GM12878 (cell line): ENCODE measurements around the gene NLGN1.

Experiments used
- ATF3 ChIP-seq: IDR thresholded peaks from 2 replicates; pipeline ENCODE4 v1.6.1; 2011; ENCODE audit warnings: low read depth, mild to moderate bottlenecking, low read length, moderate library complexity, borderline replicate concordance; ENCODE audit errors: extremely low read depth
- CTCF ChIP-seq, 3 experiments: IDR thresholded peaks in 2 of 3; conservative IDR thresholded peaks in 1 of 3; 2 replicates each; pipeline ENCODE4 v1.5.1; 2011; ENCODE audit warnings: low read depth in 3 of 3, low read length in 3 of 3, mild to moderate bottlenecking in 3 of 3, control low read depth in 2 of 3, moderate library complexity in 2 of 3, inconsistent platforms in 1 of 3, mixed read lengths in 1 of 3; ENCODE audit not compliant: control insufficient read depth in 2 of 3, insufficient read depth in 1 of 3; ENCODE audit errors: extremely low read depth in 1 of 3
- EP300 ChIP-seq, 2 experiments: fragments of 150-350 bp in 1 of 2; IDR thresholded peaks; 2 replicates each; pipeline ENCODE4 v1.6.1; 2011 to 2012; ENCODE audit warnings: low read depth in 2 of 2, low read length in 2 of 2, borderline replicate concordance in 1 of 2, improper control_type of control experiment in 1 of 2, inconsistent platforms in 1 of 2; ENCODE audit not compliant: control insufficient read depth in 1 of 2
- MAX ChIP-seq: IDR thresholded peaks from 2 replicates; pipeline ENCODE4 v1.6.1; 2012; ENCODE audit warnings: low read depth, low read length, improper control_type of control experiment
- MEF2A ChIP-seq: IDR thresholded peaks from 2 replicates; pipeline ENCODE4 v1.6.1; 2011; ENCODE audit warnings: low read depth, mild to moderate bottlenecking, low read length, moderate library complexity; ENCODE audit not compliant: insufficient read depth
- POLR2A ChIP-seq: IDR thresholded peaks from 2 replicates; pipeline ENCODE4 v1.6.1; 2011; ENCODE audit warnings: low read depth, mild to moderate bottlenecking, low read length
- RELB ChIP-seq: fragments of 450-650 bp; IDR thresholded peaks from 2 replicates; pipeline ENCODE4 v1.6.1; 2017; ENCODE audit warnings: low read depth, mild to moderate bottlenecking, moderate library complexity
- RFX5 ChIP-seq: IDR thresholded peaks from 2 replicates; pipeline ENCODE4 v1.6.1; 2011; ENCODE audit warnings: low read depth, low read length, improper control_type of control experiment
- TCF3 ChIP-seq: IDR thresholded peaks from 2 replicates; pipeline ENCODE4 v1.6.1; 2012; ENCODE audit warnings: low read depth, mild to moderate bottlenecking, low read length, borderline replicate concordance; ENCODE audit not compliant: insufficient read depth
- TCF7 ChIP-seq: IDR thresholded peaks from 2 replicates; pipeline ENCODE4 v1.6.1; 2014; ENCODE audit warnings: antibody characterized with exemption, borderline replicate concordance
- ZBTB4 ChIP-seq: fragments of 450-650 bp; formaldehyde crosslinking; IDR thresholded peaks from 2 replicates; pipeline ENCODE4 v1.4.0; 2022; ENCODE audit warnings: mild to moderate bottlenecking, moderate library complexity
- ZBTB40 ChIP-seq: fragments of 450-650 bp; IDR thresholded peaks from 2 replicates; pipeline ENCODE4 v1.6.1; 2016; ENCODE audit warnings: mild to moderate bottlenecking, moderate library complexity, borderline replicate concordance

GRCh38 chr3:174219738-174220137, 822.2 kb downstream of the NLGN1 start:
- TF ChIP-seq MEF2A (no peak), TCF7 (no peak), RELB (no peak), CTCF (IDR thresholded peaks at IDR 0.05 in 2 of 3, conservative IDR thresholded peaks at IDR 0.05 in 1 of 3; ENCODE audit: control insufficient read depth in 2 of 3, extremely low read depth in 1 of 3, insufficient read depth in 1 of 3, low read depth in 3 of 3, low read length in 3 of 3) (no peak), POLR2A (no peak), RFX5 (no peak), ATF3 (no peak), MAX (no peak), ZBTB4 (CRISPR knock-in tag) (no peak), TCF3 (no peak), EP300 (IDR thresholded peaks at IDR 0.05; ENCODE audit: borderline replicate concordance in 1 of 2, control insufficient read depth in 1 of 2, low read depth in 2 of 2, low read length in 2 of 2) (no peak), ZBTB40 (no peak)
